Measurements from ENCODE around the gene AKR1B15.
"Not testable (repeated sequence)": the region's sequence is repeated elsewhere in the genome, so short reads cannot be mapped to it uniquely, and the experiment has no call there.

AKR1B15 gene

GRCh38 chr7:134565643-134566136 lies 16.8 kb downstream of the AKR1B15 start:
- no peak for DNase-seq

- no peak for DNase-seq
These were observed 18.5 kb downstream of the AKR1B15 start for GRCh38 chr7:134567368-134567767.

- DNase-seq: not testable (repeated sequence)
These were observed 21.1 kb downstream of the AKR1B15 start for GRCh38 chr7:134569962-134570361.

- no peak for DNase-seq
These were observed 22.2 kb downstream of the AKR1B15 start for GRCh38 chr7:134571101-134571500.

- no peak for DNase-seq
These were observed 23.0 kb downstream of the AKR1B15 start for GRCh38 chr7:134571746-134572461.

- DNase-seq: no peak
These were observed 25.4 kb downstream of the AKR1B15 start for GRCh38 chr7:134574322-134574721.

- no peak for DNase-seq
These were observed 35.4 kb downstream of the AKR1B15 start for GRCh38 chr7:134584290-134584689.

- no peak for DNase-seq
These were observed 37.0 kb downstream of the AKR1B15 start for GRCh38 chr7:134585897-134586296.

- DNase-seq: no peak
These were observed 38.8 kb downstream of the AKR1B15 start for GRCh38 chr7:134587750-134588149.

- no peak for DNase-seq
These were observed 40.6 kb downstream of the AKR1B15 start for GRCh38 chr7:134589491-134589941.

GRCh38 chr7:134593530-134594392 lies 44.9 kb downstream of the AKR1B15 start:
- peak in 1 of 2 experiments; percentile 8 for DNase-seq

GRCh38 chr7:134594877-134595276 lies 46.0 kb downstream of the AKR1B15 start:
- DNase-seq: no peak

- DNase-seq: no peak
These were observed 50.5 kb downstream of the AKR1B15 start for GRCh38 chr7:134599371-134599770.

GRCh38 chr7:134601459-134601858 lies 52.5 kb downstream of the AKR1B15 start:
- DNase-seq: no peak

GRCh38 chr7:134602881-134603451 lies 54.1 kb downstream of the AKR1B15 start:
- no peak for DNase-seq

- peak in 1 of 2 experiments; percentile 48 for DNase-seq
These were observed 57.3 kb downstream of the AKR1B15 start for GRCh38 chr7:134605978-134606923.

- no peak for DNase-seq
These were observed 62.8 kb downstream of the AKR1B15 start for GRCh38 chr7:134611611-134612151.

GRCh38 chr7:134612197-134612596 lies 63.3 kb downstream of the AKR1B15 start:
- DNase-seq: no peak

- no peak for DNase-seq
These were observed 64.9 kb downstream of the AKR1B15 start for GRCh38 chr7:134613623-134614347.

GRCh38 chr7:134616611-134617010 lies 67.7 kb downstream of the AKR1B15 start:
- DNase-seq: no peak

Measured in NCI-H446 (cell line).